ENCODE data around the gene MYOM3.
A peak's percentile ranks its signal among the peaks of the same experiment; 100 is the strongest.

Gene MYOM3

GRCh38 chr1:24111996-24112779 lies at the start of gene MYOM3:
MYOM3 (minus strand) TSS chr1:24112135; CDS start chr1:24108636, 3,499 bp downstream.
- DNase-seq: peak; percentile 49

GRCh38 chr1:24161270-24161669 lies 49.3 kb upstream of the MYOM3 start:
- no peak for DNase-seq

- no peak for DNase-seq
Observed at GRCh38 chr1:24159366-24159765, 47.4 kb upstream of the MYOM3 start.

- peak; percentile 34 for DNase-seq
Observed at GRCh38 chr1:24157918-24158481, 46.1 kb upstream of the MYOM3 start.

- DNase-seq: no peak
Observed at GRCh38 chr1:24156542-24157260, 44.8 kb upstream of the MYOM3 start.

GRCh38 chr1:24155011-24155782 lies 43.3 kb upstream of the MYOM3 start:
- DNase-seq: no peak

GRCh38 chr1:24154215-24154614 lies 42.3 kb upstream of the MYOM3 start:
- DNase-seq: no peak

GRCh38 chr1:24152631-24153494 lies 40.9 kb upstream of the MYOM3 start:
- no peak for DNase-seq

GRCh38 chr1:24151175-24151533 lies 39.2 kb upstream of the MYOM3 start:
- DNase-seq: no peak

- peak; percentile 60 for DNase-seq
Observed at GRCh38 chr1:24150234-24151174, 38.6 kb upstream of the MYOM3 start.

- DNase-seq: peak; percentile 46
Observed at GRCh38 chr1:24149866-24150233, 37.9 kb upstream of the MYOM3 start.

GRCh38 chr1:24147816-24148215 lies 35.9 kb upstream of the MYOM3 start:
- no peak for DNase-seq

GRCh38 chr1:24147194-24147593 lies 35.3 kb upstream of the MYOM3 start:
- DNase-seq: no peak

GRCh38 chr1:24142546-24143534 lies 30.9 kb upstream of the MYOM3 start, which contains the start of gene IL22RA1:
IL22RA1 (minus strand) TSS chr1:24143140; CDS start chr1:24143082, 58 bp downstream.
- no peak for DNase-seq

GRCh38 chr1:24141311-24141997 lies 29.5 kb upstream of the MYOM3 start:
- DNase-seq: no peak

- no peak for DNase-seq
Observed at GRCh38 chr1:24140741-24141181, 28.8 kb upstream of the MYOM3 start.

GRCh38 chr1:24139841-24140425 lies 28.0 kb upstream of the MYOM3 start:
- no peak for DNase-seq

GRCh38 chr1:24139222-24139489 lies 27.2 kb upstream of the MYOM3 start:
- DNase-seq: no peak

Measured in HCEC 1CT (cell line).